ENCODE data around the gene LSM2. TPM values are rescaled to one million over a fixed set of nuclear protein-coding genes. Genes with fewer than 3 reads are reported as not detected.

The LSM2 gene
- total and polyA plus RNA-seq, 9 of the 15 experiments (the other 6 are each of a cell fraction or from before 2014, with no cell fraction given) = 154 to 407 (median 223) TPM

DNA sequence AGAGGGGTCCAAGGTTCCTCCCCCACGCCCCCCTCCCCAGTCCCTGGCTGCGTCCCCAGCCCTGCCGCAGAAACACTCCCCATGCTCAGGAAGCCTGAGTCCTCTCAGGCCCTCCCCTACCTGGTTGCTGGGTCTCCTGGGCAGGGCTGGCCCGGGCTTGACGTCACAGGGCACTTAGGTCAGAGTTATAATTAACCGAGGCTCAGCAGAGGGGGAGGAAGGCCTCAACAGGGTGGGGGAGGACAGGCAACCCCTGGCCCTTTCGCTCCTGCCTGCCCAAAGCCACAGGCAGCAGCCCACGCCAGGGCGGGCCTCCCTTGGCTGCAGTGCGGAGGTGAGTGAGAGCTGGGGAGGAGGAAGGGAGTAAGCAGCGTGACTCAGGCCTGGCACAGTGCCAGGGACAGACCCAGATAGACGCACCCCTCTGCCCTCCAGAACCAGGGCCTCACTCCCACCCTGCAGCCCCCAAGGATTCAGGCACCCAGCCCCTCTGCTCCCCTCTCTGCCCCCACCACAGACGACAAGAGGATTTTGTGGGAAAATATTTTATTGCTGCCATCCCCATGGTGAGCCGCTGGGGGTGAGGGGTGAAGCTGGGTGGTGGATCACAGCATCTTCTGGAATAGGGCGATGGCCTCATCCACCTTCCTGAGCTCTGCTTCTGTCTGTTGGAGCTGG, 29.6 kb downstream of the LSM2 start, which contains the start of gene VWA7 (continued):
- TF ChIP-seq, protein P1, sequence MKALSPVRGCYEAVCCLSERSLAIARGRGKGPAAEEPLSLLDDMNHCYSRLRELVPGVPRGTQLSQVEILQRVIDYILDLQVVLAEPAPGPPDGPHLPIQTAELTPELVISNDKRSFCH (CRISPR knock-in tag; IDR thresholded peaks at IDR 0.05) = no peak
- TF ChIP-seq, protein P1 (tag; IDR thresholded peaks at IDR 0.05) = peak; percentile 96
- TF ChIP-seq KHSRP (IDR thresholded peaks at IDR 0.05) (peak; percentile 75), PCBP1 (IDR thresholded peaks at IDR 0.05; ENCODE audit: low read depth, low read length, poor library complexity, severe bottlenecking) (peak; percentile 96), TAL1 (IDR thresholded peaks at IDR 0.05) (peak; percentile 40; the same call in 1 of the 2 replicates), GATAD2A (IDR thresholded peaks at IDR 0.05) (peak; percentile 97), ZNF143 (CRISPR knock-in tag; IDR thresholded peaks at IDR 0.05) (peak; percentile 55; the same call in 1 of the 2 replicates), MAFK (IDR thresholded peaks at IDR 0.05; ENCODE audit: low read length) (peak; percentile 79), TBL1XR1 (IDR thresholded peaks at IDR 0.05; ENCODE audit: low read length in 2 of 2) (peak; percentile 23 to 98; a peak in 3 of 4 replicates), ZBTB7A (IDR thresholded peaks at IDR 0.05; ENCODE audit: borderline replicate concordance, control insufficient read depth, low read depth, low read length) (peak; percentile 99), SMARCA4 (IDR thresholded peaks at IDR 0.05) (peak; percentile 97), KDM4B (IDR thresholded peaks at IDR 0.05; ENCODE audit: borderline replicate concordance in 2 of 2, low read depth in 1 of 2) (peak in 1 of 2 experiments; percentile 95; a peak in 1 of 4 replicates)
- TF ChIP-seq, protein P2, sequence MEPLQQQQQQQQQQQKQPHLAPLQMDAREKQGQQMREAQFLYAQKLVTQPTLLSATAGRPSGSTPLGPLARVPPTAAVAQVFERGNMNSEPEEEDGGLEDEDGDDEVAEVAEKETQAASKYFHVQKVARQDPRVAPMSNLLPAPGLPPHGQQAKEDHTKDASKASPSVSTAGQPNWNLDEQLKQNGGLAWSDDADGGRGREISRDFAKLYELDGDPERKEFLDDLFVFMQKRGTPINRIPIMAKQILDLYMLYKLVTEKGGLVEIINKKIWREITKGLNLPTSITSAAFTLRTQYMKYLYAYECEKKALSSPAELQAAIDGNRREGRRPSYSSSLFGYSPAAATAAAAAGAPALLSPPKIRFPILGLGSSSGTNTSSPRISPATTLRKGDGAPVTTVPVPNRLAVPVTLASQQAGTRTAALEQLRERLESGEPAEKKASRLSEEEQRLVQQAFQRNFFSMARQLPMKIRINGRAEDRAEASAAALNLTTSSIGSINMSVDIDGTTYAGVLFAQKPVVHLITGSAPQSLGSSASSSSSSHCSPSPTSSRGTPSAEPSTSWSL (CRISPR knock-in tag; IDR thresholded peaks at IDR 0.05; ENCODE audit: borderline replicate concordance) = peak; percentile 11; the same call in 1 of the 2 replicates
- TF ChIP-seq, protein P3, sequence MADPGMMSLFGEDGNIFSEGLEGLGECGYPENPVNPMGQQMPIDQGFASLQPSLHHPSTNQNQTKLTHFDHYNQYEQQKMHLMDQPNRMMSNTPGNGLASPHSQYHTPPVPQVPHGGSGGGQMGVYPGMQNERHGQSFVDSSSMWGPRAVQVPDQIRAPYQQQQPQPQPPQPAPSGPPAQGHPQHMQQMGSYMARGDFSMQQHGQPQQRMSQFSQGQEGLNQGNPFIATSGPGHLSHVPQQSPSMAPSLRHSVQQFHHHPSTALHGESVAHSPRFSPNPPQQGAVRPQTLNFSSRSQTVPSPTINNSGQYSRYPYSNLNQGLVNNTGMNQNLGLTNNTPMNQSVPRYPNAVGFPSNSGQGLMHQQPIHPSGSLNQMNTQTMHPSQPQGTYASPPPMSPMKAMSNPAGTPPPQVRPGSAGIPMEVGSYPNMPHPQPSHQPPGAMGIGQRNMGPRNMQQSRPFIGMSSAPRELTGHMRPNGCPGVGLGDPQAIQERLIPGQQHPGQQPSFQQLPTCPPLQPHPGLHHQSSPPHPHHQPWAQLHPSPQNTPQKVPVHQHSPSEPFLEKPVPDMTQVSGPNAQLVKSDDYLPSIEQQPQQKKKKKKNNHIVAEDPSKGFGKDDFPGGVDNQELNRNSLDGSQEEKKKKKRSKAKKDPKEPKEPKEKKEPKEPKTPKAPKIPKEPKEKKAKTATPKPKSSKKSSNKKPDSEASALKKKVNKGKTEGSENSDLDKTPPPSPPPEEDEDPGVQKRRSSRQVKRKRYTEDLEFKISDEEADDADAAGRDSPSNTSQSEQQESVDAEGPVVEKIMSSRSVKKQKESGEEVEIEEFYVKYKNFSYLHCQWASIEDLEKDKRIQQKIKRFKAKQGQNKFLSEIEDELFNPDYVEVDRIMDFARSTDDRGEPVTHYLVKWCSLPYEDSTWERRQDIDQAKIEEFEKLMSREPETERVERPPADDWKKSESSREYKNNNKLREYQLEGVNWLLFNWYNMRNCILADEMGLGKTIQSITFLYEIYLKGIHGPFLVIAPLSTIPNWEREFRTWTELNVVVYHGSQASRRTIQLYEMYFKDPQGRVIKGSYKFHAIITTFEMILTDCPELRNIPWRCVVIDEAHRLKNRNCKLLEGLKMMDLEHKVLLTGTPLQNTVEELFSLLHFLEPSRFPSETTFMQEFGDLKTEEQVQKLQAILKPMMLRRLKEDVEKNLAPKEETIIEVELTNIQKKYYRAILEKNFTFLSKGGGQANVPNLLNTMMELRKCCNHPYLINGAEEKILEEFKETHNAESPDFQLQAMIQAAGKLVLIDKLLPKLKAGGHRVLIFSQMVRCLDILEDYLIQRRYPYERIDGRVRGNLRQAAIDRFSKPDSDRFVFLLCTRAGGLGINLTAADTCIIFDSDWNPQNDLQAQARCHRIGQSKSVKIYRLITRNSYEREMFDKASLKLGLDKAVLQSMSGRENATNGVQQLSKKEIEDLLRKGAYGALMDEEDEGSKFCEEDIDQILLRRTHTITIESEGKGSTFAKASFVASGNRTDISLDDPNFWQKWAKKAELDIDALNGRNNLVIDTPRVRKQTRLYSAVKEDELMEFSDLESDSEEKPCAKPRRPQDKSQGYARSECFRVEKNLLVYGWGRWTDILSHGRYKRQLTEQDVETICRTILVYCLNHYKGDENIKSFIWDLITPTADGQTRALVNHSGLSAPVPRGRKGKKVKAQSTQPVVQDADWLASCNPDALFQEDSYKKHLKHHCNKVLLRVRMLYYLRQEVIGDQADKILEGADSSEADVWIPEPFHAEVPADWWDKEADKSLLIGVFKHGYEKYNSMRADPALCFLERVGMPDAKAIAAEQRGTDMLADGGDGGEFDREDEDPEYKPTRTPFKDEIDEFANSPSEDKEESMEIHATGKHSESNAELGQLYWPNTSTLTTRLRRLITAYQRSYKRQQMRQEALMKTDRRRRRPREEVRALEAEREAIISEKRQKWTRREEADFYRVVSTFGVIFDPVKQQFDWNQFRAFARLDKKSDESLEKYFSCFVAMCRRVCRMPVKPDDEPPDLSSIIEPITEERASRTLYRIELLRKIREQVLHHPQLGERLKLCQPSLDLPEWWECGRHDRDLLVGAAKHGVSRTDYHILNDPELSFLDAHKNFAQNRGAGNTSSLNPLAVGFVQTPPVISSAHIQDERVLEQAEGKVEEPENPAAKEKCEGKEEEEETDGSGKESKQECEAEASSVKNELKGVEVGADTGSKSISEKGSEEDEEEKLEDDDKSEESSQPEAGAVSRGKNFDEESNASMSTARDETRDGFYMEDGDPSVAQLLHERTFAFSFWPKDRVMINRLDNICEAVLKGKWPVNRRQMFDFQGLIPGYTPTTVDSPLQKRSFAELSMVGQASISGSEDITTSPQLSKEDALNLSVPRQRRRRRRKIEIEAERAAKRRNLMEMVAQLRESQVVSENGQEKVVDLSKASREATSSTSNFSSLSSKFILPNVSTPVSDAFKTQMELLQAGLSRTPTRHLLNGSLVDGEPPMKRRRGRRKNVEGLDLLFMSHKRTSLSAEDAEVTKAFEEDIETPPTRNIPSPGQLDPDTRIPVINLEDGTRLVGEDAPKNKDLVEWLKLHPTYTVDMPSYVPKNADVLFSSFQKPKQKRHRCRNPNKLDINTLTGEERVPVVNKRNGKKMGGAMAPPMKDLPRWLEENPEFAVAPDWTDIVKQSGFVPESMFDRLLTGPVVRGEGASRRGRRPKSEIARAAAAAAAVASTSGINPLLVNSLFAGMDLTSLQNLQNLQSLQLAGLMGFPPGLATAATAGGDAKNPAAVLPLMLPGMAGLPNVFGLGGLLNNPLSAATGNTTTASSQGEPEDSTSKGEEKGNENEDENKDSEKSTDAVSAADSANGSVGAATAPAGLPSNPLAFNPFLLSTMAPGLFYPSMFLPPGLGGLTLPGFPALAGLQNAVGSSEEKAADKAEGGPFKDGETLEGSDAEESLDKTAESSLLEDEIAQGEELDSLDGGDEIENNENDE (IDR thresholded peaks at IDR 0.05; ENCODE audit: low read depth, low read length) = peak; percentile 10
